ENCODE measurements around the gene FTCD. TPM values are rescaled to one million over a fixed set of nuclear protein-coding genes. Genes with fewer than 3 reads are reported as not detected.

Gene FTCD
- total and polyA plus RNA-seq, 2 experiments from 2014 or later, result 18.9 to 27.4 TPM

DNA sequence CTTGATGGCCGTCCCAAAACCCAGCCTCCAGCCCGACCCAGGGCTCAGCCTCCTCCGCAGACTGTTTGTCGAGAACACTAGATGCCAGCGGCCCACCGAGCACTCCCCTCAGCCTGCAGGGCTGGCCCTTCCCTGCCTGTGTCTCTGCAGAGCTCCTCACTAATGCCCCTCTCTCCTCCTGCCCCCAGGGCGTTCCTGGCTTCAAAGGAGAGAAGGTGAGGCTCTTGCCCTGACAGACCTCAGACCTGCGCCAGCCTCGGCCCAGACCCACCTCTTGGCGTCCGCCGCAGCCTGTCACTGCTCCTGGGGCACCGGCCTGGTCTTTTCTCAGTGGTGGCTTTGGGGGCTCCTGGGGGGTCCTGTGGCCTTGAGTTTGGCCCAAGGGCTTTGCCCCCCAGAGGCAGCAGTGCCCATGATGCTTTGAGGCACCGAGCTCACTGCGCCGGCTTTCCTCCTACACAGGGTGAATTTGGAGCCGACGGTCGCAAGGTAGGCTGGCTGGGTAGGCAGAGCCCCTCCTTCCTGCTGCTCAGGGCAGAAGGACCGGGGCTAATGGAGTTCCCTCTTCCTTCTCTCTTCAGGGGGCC, 39.1 kb downstream of the FTCD start:
- Histone ChIP-seq H3K4me3 (no peak overlapping the region), H3K36me3 (peaks cover 9% of the 10 kb centered on the region), H3K27ac (no peak overlapping the region), H3K9me3 (ENCODE audit: low read depth) (no peaks in the 10 kb centered on the region), H3K4me1 (ENCODE audit: low read depth) (no peaks in the 10 kb centered on the region), H3K27me3 (no peaks in the 10 kb centered on the region)
- TF ChIP-seq CTCF (IDR thresholded peaks at IDR 0.05; ENCODE audit: low read depth, low read length), result no peak
- no peak for DNase-seq (ENCODE audit: low read depth in 1 of 2, low spot score in 1 of 2)

GRCh38 chr21:46115441-46116188, 39.8 kb downstream of the FTCD start:
- no peak for DNase-seq (ENCODE audit: low read depth in 1 of 2, low spot score in 1 of 2)
- Histone ChIP-seq H3K9me3 (ENCODE audit: low read depth) (no peaks in the 10 kb centered on the region), H3K27ac (no peak overlapping the region), H3K4me1 (ENCODE audit: low read depth) (no peaks in the 10 kb centered on the region), H3K36me3 (peaks cover 9% of the 10 kb centered on the region), H3K27me3 (no peaks in the 10 kb centered on the region), H3K4me3 (no peak overlapping the region)
- no peak for TF ChIP-seq CTCF (IDR thresholded peaks at IDR 0.05; ENCODE audit: low read depth, low read length)

DNA sequence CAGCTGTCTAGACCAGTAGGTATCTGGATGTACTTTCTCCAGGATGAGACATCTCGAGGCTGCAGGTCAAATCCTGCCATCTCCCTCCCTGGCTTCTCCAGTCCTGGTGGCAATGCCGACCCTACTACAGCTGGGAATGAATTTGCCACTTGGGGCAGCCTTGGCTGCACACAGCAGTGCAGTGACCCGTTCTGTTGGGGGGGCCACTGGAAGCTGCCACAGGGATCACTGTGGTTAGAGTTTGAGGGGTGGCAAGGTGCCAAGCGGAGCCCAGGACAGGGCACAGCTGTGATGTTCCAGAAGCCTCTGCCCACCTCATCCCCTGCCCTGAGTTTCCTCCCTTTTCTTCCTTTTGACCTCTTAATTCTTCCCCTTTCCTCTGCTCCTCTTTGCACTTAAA, 40.4 kb downstream of the FTCD start:
- peaks cover 9% of the 10 kb centered on the region for H3K36me3 ChIP-seq

DNA sequence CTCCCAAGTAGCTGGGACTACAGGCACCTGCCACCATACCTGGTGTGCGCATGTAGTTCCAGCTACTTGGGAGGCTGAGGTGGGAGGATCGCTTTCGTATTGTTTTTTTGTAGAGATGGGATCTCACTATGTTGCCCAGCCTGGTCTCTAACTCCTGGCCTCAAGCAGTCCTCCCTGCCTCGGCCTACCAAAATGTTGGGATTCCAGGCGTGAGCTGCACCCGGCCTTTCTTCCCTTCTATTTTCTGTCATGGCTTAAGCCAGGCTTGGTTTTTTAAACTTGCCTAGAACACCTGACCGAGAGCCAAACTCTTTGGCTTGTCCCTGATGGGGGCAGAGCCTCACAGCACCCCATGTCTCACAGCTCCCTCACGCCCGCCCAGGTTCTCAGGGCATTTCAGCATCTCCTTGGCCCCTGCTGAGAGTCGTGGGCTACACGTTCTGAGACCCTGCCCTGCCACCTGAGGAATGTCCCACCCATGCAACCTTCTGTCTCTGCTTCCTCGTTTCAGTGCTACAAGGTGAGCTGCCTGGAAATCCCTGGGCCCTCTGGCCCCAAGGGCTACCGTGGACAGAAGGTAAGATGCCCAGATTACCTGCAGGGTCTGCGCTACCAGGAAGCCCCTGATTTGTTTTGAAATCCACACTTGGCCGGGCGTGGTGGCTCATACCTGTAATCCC, 41.7 kb downstream of the FTCD start:
- H3K27ac ChIP-seq, result no peak overlapping the region
- H3K4me1 ChIP-seq (ENCODE audit: low read depth), result no peaks in the 10 kb centered on the region
- no peak overlapping the region for H3K4me3 ChIP-seq
- DNase-seq (ENCODE audit: low read depth in 1 of 2, low spot score in 1 of 2), result no peak
- no peaks in the 10 kb centered on the region for H3K27me3 ChIP-seq
- peaks cover 9% of the 10 kb centered on the region for H3K36me3 ChIP-seq
- no peak for TF ChIP-seq CTCF (IDR thresholded peaks at IDR 0.05; ENCODE audit: low read depth, low read length)
- no peaks in the 10 kb centered on the region for H3K9me3 ChIP-seq (ENCODE audit: low read depth)

More for the DNA sequence above, 40.4 kb downstream of the FTCD start:
- Histone ChIP-seq H3K4me1 (ENCODE audit: low read depth) (no peaks in the 10 kb centered on the region), H3K4me3 (no peak overlapping the region), H3K27ac (no peak overlapping the region), H3K27me3 (no peaks in the 10 kb centered on the region), H3K9me3 (ENCODE audit: low read depth) (no peaks in the 10 kb centered on the region)
- DNase-seq (ENCODE audit: low read depth in 1 of 2, low spot score in 1 of 2), result no peak
- no peak for TF ChIP-seq CTCF (IDR thresholded peaks at IDR 0.05; ENCODE audit: low read depth, low read length)

- H3K4me1 ChIP-seq (ENCODE audit: low read depth), result no peaks in the 10 kb centered on the region
- no peaks in the 10 kb centered on the region for H3K27me3 ChIP-seq
- H3K4me3 ChIP-seq, result no peak overlapping the region
- DNase-seq (ENCODE audit: low read depth in 1 of 2, low spot score in 1 of 2), result no peak
- no peaks in the 10 kb centered on the region for H3K9me3 ChIP-seq (ENCODE audit: low read depth)
- TF ChIP-seq CTCF (IDR thresholded peaks at IDR 0.05; ENCODE audit: low read depth, low read length), result no peak
- peaks cover 9% of the 10 kb centered on the region for H3K36me3 ChIP-seq
- no peak overlapping the region for H3K27ac ChIP-seq
Measured at GRCh38 chr21:46112725-46113215, 42.6 kb downstream of the FTCD start.
